K562 (cell line): ENCODE data around the gene GLRX. TPM values are rescaled to one million over a fixed set of nuclear protein-coding genes. Genes with fewer than 3 reads are reported as not detected.

Experiments
- BRD9 ChIP-seq: fragments of 450-650 bp; IDR thresholded peaks from 2 replicates; pipeline ENCODE4 v1.6.1; 2018; ENCODE audit warnings: low read depth; ENCODE audit not compliant: partially characterized antibody
- CEBPZ ChIP-seq: fragments of 150-350 bp; IDR thresholded peaks from 2 replicates; pipeline ENCODE4 v1.6.1; 2014; ENCODE audit warnings: low read depth, mild to moderate bottlenecking, low read length, borderline replicate concordance
- GABPA ChIP-seq: fragments of 200-800 bp; sonication (Bioruptor generic); conservative IDR thresholded peaks from 2 replicates; pipeline ENCODE4 v1.6.1; 2016; ENCODE audit warnings: low read depth, missing genetic modification characterization, missing compliant biosample characterization
- HDAC2 ChIP-seq: fragments of 450-650 bp; IDR thresholded peaks from 2 replicates; pipeline ENCODE4 v1.6.1; 2016; ENCODE audit warnings: mild to moderate bottlenecking
- JUND ChIP-seq, 2 experiments: IDR thresholded peaks; 2 replicates in 1 of 2; 3 replicates in 1 of 2; pipeline ENCODE4 v1.6.1; 2011; ENCODE audit warnings: borderline replicate concordance in 2 of 2, low read depth in 2 of 2, low read length in 2 of 2, improper control_type of control experiment in 1 of 2, missing biosample characterization in 1 of 2, missing genetic modification characterization in 1 of 2, missing genetic modification reagents in 1 of 2
- LCOR ChIP-seq: sonication (generic); formaldehyde crosslinking; IDR thresholded peaks from 2 replicates; pipeline ENCODE4 v1.8.0; 2022; ENCODE audit warnings: mild to moderate bottlenecking, missing genetic modification reagents
- MLX ChIP-seq, 2 experiments: fragments of 450-650 bp in 1 of 2; sonication (generic) in 1 of 2; formaldehyde crosslinking; conservative IDR thresholded peaks; 2 replicates each; pipeline versions ENCODE4 v1.4.0 to v1.8.1; 2020 to 2022; ENCODE audit warnings: mild to moderate bottlenecking in 1 of 2, missing genetic modification reagents in 1 of 2
- MTA2 ChIP-seq: fragments of 450-650 bp; IDR thresholded peaks from 2 replicates; pipeline ENCODE4 v1.6.1; 2016; ENCODE audit warnings: low read depth
- NCOR1 ChIP-seq: fragments of 450-650 bp; IDR thresholded peaks from 2 replicates; pipeline ENCODE4 v1.6.1; 2016; ENCODE audit warnings: mild to moderate bottlenecking, moderate library complexity
- PBX2 ChIP-seq, 2 experiments: IDR thresholded peaks in 1 of 2; conservative IDR thresholded peaks in 1 of 2; 2 replicates each; pipeline ENCODE4 v1.6.1; 2016; ENCODE audit warnings: low read depth in 2 of 2, mild to moderate bottlenecking in 1 of 2, missing compliant biosample characterization in 1 of 2, missing genetic modification characterization in 1 of 2, moderate library complexity in 1 of 2
- SNAPC5 ChIP-seq: fragments of 250-450 bp; sonication (Bioruptor Pico); IDR thresholded peaks from 2 replicates; pipeline ENCODE4 v1.8.0; 2021; ENCODE audit warnings: moderate library complexity, mild to moderate bottlenecking, inconsistent platforms
- TAL1 ChIP-seq: fragments of 450-650 bp; IDR thresholded peaks from 2 replicates; pipeline ENCODE4 v1.6.1; 2016; ENCODE audit warnings: mild to moderate bottlenecking
- ZEB2 ChIP-seq: fragments of 450-650 bp; IDR thresholded peaks from 2 replicates; pipeline ENCODE4 v1.6.1; 2016
- ZNF511 ChIP-seq: sonication (generic); formaldehyde crosslinking; IDR thresholded peaks from 2 replicates; pipeline ENCODE4 v1.8.0; 2022; ENCODE audit warnings: mild to moderate bottlenecking, missing genetic modification reagents
- ZNF639 ChIP-seq, 2 experiments: fragments of 200-800 bp in 1 of 2; sonication (Bioruptor generic) in 1 of 2; sonication (generic) in 1 of 2; formaldehyde crosslinking in 1 of 2; IDR thresholded peaks in 1 of 2; conservative IDR thresholded peaks in 1 of 2; 2 replicates each; pipeline versions ENCODE4 v1.5.0 to v1.6.1; 2016 to 2020; ENCODE audit warnings: missing compliant biosample characterization in 1 of 2, missing genetic modification characterization in 1 of 2, missing genetic modification reagents in 1 of 2
- ZNF830 ChIP-seq: fragments of 250-450 bp; sonication (Bioruptor Pico); IDR thresholded peaks from 2 replicates; pipeline ENCODE4 v1.5.0; 2021; ENCODE audit warnings: mild to moderate bottlenecking
- polyA plus RNA-seq, 8 experiments: library from polyadenylated mRNA; depleted of rRNA in 4 of 8; stranded (reverse) in 5 of 8; unstranded in 3 of 8; fragments of >200 nt; fragmentation: Nextera tagmentation in 2 of 8; fragmentation: Illumina TruSeq in 1 of 8; extraction: Ambion mirVana in 2 of 8; extraction: Trizol in 1 of 8; gene quantifications; 2 replicates each; pipeline versions ENCODE4 v1.2.1 to v1.2.3, GENCODE V29; 2011 to 2014; ENCODE audit warnings: inconsistent platforms in 1 of 8, missing spikeins in 1 of 8
- total RNA-seq, 7 experiments: library from RNA; depleted of rRNA in 6 of 7; stranded (reverse); fragments of >200 nt in 6 of 7; fragmentation: Illumina TruSeq in 2 of 7; extraction: Trizol in 2 of 7; gene quantifications; 2 replicates each; pipeline versions ENCODE4 v1.2.1 to v1.2.3, GENCODE V29; 2011 to 2021; ENCODE audit warnings: low replicate concordance in 1 of 7

The GLRX gene
- total and polyA plus RNA-seq, 9 of the 15 experiments (the other 6 are each of a cell fraction or from before 2014, with no cell fraction given): 2.3 to 11.2 (median 4.6) TPM

GRCh38 chr5:95826949-95827891, 4.7 kb upstream of the GLRX start (continued):
- TF ChIP-seq PBX2 (CRISPR knock-in tag; IDR thresholded peaks at IDR 0.05; ENCODE audit: low read depth): no peak
- TF ChIP-seq PBX2 (tag; conservative IDR thresholded peaks at IDR 0.05; ENCODE audit: low read depth): no peak
- no peak for TF ChIP-seq JUND (IDR thresholded peaks at IDR 0.05; ENCODE audit: borderline replicate concordance, low read depth, low read length)
- TF ChIP-seq JUND (tag; IDR thresholded peaks at IDR 0.05; ENCODE audit: borderline replicate concordance, low read depth, low read length): no peak
- TF ChIP-seq SNAPC5 (CRISPR knock-in tag): no peak
- TF ChIP-seq GABPA (tag): no peak
- TF ChIP-seq ZNF830 (CRISPR knock-in tag): no peak
- no peak for TF ChIP-seq ZNF639 (CRISPR knock-in tag; conservative IDR thresholded peaks at IDR 0.05 in 1 of 2, IDR thresholded peaks at IDR 0.05 in 1 of 2)
- TF ChIP-seq BRD9: no peak
- no peak for TF ChIP-seq ZNF511
- peak; percentile 28; the same call in 1 of the 2 replicates for TF ChIP-seq TAL1
- no peak for TF ChIP-seq MTA2
- no peak for TF ChIP-seq CEBPZ
- TF ChIP-seq ZEB2: no peak
- no peak for TF ChIP-seq LCOR (CRISPR knock-in tag)
- TF ChIP-seq NCOR1: peak; percentile 17; the same call in 1 of the 2 replicates
- no peak for TF ChIP-seq MLX (CRISPR knock-in tag; conservative IDR thresholded peaks at IDR 0.05)
- no peak for TF ChIP-seq HDAC2
